NT2/D1 (cell line): ENCODE measurements around the gene ETS1.

Experiments used
- DNase-seq: peaks from one replicate; pipeline ENCODE4 v3.0.0-alpha.2; 2011; ENCODE audit warnings: low read depth, low spot score
- H3K27me3 ChIP-seq: 2 replicates; pipeline ENCODE4 v1.6.0; 2011; ENCODE audit warnings: mild to moderate bottlenecking; ENCODE audit not compliant: insufficient read length, insufficient read depth
- H3K36me3 ChIP-seq: 2 replicates; pipeline ENCODE4 v1.6.1; 2011; ENCODE audit warnings: mild to moderate bottlenecking, low read length, mixed read lengths; ENCODE audit not compliant: insufficient read depth, insufficient read length
- H3K4me1 ChIP-seq: 2 replicates; pipeline ENCODE4 v1.5.1; 2011; ENCODE audit not compliant: insufficient read depth, insufficient read length
- H3K4me3 ChIP-seq: 2 replicates; pipeline ENCODE4 v1.5.1; 2011; ENCODE audit warnings: low read depth; ENCODE audit not compliant: insufficient read length
- H3K9ac ChIP-seq: 2 replicates; pipeline ENCODE4 v1.6.0; 2011; ENCODE audit warnings: low read depth; ENCODE audit not compliant: insufficient read length
- H3K9me3 ChIP-seq: 2 replicates; pipeline ENCODE4 v1.5.1; 2011; ENCODE audit warnings: mild to moderate bottlenecking, low read length; ENCODE audit not compliant: insufficient read depth
- SUZ12 ChIP-seq: IDR thresholded peaks from 2 replicates; pipeline ENCODE4 v1.6.1; 2011; ENCODE audit not compliant: insufficient read length, insufficient read depth; ENCODE audit errors: extremely low read depth
- YY1 ChIP-seq: IDR thresholded peaks from 2 replicates; pipeline ENCODE4 v1.6.1; 2011; ENCODE audit not compliant: insufficient read length, insufficient read depth
- ZNF274 ChIP-seq: IDR thresholded peaks from 2 replicates; pipeline ENCODE4 v1.6.1; 2011; ENCODE audit warnings: mild to moderate bottlenecking, low read depth, low read length

ETS1 gene

GRCh38 chr11:128607819-128608218 lies 20.5 kb upstream of the ETS1 start:
- Histone ChIP-seq H3K9ac (no peak overlapping the region), H3K9me3 (no peaks in the 10 kb centered on the region), H3K27me3 (no peaks in the 10 kb centered on the region), H3K4me3 (no peak overlapping the region), H3K36me3 (no peaks in the 10 kb centered on the region), H3K4me1 (no peaks in the 10 kb centered on the region)
- TF ChIP-seq ZNF274 (no peak), YY1 (no peak), SUZ12 (no peak)
- no peak for DNase-seq

GRCh38 chr11:128604723-128605122 lies 17.4 kb upstream of the ETS1 start:
- no peak for TF ChIP-seq SUZ12
- no peak for TF ChIP-seq ZNF274
- no peak for TF ChIP-seq YY1
- no peaks in the 10 kb centered on the region for H3K27me3 ChIP-seq
- no peak overlapping the region for H3K9ac ChIP-seq
- no peaks in the 10 kb centered on the region for H3K4me1 ChIP-seq
- no peaks in the 10 kb centered on the region for H3K9me3 ChIP-seq
- no peak overlapping the region for H3K4me3 ChIP-seq
- DNase-seq = no peak
- H3K36me3 ChIP-seq = no peaks in the 10 kb centered on the region

- H3K4me3 ChIP-seq = no peak overlapping the region
- no peaks in the 10 kb centered on the region for H3K27me3 ChIP-seq
- no peak overlapping the region for H3K9ac ChIP-seq
- DNase-seq = no peak
- H3K4me1 ChIP-seq = no peaks in the 10 kb centered on the region
- TF ChIP-seq SUZ12 (no peak), ZNF274 (no peak), YY1 (no peak)
- no peaks in the 10 kb centered on the region for H3K36me3 ChIP-seq
- no peaks in the 10 kb centered on the region for H3K9me3 ChIP-seq
Observed at GRCh38 chr11:128603752-128604414, 16.5 kb upstream of the ETS1 start.

GRCh38 chr11:128603003-128603696 lies 15.8 kb upstream of the ETS1 start:
- no peak for TF ChIP-seq SUZ12
- no peak for TF ChIP-seq YY1
- Histone ChIP-seq H3K9me3 (no peaks in the 10 kb centered on the region), H3K4me3 (no peak overlapping the region), H3K4me1 (no peaks in the 10 kb centered on the region), H3K36me3 (no peaks in the 10 kb centered on the region), H3K27me3 (no peaks in the 10 kb centered on the region), H3K9ac (no peak overlapping the region)
- no peak for DNase-seq

GRCh38 chr11:128599729-128600128 lies 12.4 kb upstream of the ETS1 start:
- no peak for TF ChIP-seq SUZ12
- TF ChIP-seq ZNF274 = no peak
- TF ChIP-seq YY1 = no peak
- peaks cover 3% of the 10 kb centered on the region for H3K27me3 ChIP-seq

GRCh38 chr11:128598506-128599150 lies 11.3 kb upstream of the ETS1 start:
- peaks cover 12% of the 10 kb centered on the region for H3K27me3 ChIP-seq
- DNase-seq = no peak
- no peaks in the 10 kb centered on the region for H3K4me1 ChIP-seq
- H3K9ac ChIP-seq = no peak overlapping the region
- H3K36me3 ChIP-seq = no peaks in the 10 kb centered on the region
- no peaks in the 10 kb centered on the region for H3K9me3 ChIP-seq
- no peak overlapping the region for H3K4me3 ChIP-seq
- no peak for TF ChIP-seq ZNF274
- TF ChIP-seq YY1 = no peak
- TF ChIP-seq SUZ12 = no peak

More at GRCh38 chr11:128599729-128600128, 12.4 kb upstream of the ETS1 start:
- Histone ChIP-seq H3K36me3 (no peaks in the 10 kb centered on the region), H3K9me3 (no peaks in the 10 kb centered on the region), H3K9ac (no peak overlapping the region), H3K4me1 (no peaks in the 10 kb centered on the region), H3K4me3 (no peak overlapping the region)
- DNase-seq = no peak

- TF ChIP-seq SUZ12 (no peak), ZNF274 (no peak), YY1 (no peak)
- H3K4me1 ChIP-seq = no peaks in the 10 kb centered on the region
- no peak for DNase-seq
- H3K36me3 ChIP-seq = no peaks in the 10 kb centered on the region
- no peak overlapping the region for H3K4me3 ChIP-seq
- H3K9me3 ChIP-seq = no peaks in the 10 kb centered on the region
- no peak overlapping the region for H3K9ac ChIP-seq
- peaks cover 12% of the 10 kb centered on the region for H3K27me3 ChIP-seq
Observed at GRCh38 chr11:128598096-128598495, 10.7 kb upstream of the ETS1 start.
